LNCaP clone FGC (cell line): ENCODE measurements around the gene CELF2.

Source experiments
- DNase-seq: peaks from one replicate; pipeline ENCODE4 v3.0.0-alpha.2; 2011; ENCODE audit warnings: low read depth
- H3K4me3 ChIP-seq: 2 replicates; pipeline ENCODE4 v1.5.1; 2011; ENCODE audit warnings: mild to moderate bottlenecking, low read depth, low read length, control low read depth
- TF ChIP-seq, protein P1 (sequence below): IDR thresholded peaks from 2 replicates; pipeline ENCODE4 v1.5.1; 2012; ENCODE audit warnings: mild to moderate bottlenecking; ENCODE audit not compliant: control insufficient read depth, insufficient read depth; ENCODE audit errors: extremely low read depth

The CELF2 gene

GRCh38 chr10:11242443-11243387 lies 225.0 kb downstream of the CELF2 start:
- TF ChIP-seq, protein P1, sequence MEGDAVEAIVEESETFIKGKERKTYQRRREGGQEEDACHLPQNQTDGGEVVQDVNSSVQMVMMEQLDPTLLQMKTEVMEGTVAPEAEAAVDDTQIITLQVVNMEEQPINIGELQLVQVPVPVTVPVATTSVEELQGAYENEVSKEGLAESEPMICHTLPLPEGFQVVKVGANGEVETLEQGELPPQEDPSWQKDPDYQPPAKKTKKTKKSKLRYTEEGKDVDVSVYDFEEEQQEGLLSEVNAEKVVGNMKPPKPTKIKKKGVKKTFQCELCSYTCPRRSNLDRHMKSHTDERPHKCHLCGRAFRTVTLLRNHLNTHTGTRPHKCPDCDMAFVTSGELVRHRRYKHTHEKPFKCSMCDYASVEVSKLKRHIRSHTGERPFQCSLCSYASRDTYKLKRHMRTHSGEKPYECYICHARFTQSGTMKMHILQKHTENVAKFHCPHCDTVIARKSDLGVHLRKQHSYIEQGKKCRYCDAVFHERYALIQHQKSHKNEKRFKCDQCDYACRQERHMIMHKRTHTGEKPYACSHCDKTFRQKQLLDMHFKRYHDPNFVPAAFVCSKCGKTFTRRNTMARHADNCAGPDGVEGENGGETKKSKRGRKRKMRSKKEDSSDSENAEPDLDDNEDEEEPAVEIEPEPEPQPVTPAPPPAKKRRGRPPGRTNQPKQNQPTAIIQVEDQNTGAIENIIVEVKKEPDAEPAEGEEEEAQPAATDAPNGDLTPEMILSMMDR = no peak
- no peak overlapping the region for H3K4me3 ChIP-seq
- no peak for DNase-seq

DNA sequence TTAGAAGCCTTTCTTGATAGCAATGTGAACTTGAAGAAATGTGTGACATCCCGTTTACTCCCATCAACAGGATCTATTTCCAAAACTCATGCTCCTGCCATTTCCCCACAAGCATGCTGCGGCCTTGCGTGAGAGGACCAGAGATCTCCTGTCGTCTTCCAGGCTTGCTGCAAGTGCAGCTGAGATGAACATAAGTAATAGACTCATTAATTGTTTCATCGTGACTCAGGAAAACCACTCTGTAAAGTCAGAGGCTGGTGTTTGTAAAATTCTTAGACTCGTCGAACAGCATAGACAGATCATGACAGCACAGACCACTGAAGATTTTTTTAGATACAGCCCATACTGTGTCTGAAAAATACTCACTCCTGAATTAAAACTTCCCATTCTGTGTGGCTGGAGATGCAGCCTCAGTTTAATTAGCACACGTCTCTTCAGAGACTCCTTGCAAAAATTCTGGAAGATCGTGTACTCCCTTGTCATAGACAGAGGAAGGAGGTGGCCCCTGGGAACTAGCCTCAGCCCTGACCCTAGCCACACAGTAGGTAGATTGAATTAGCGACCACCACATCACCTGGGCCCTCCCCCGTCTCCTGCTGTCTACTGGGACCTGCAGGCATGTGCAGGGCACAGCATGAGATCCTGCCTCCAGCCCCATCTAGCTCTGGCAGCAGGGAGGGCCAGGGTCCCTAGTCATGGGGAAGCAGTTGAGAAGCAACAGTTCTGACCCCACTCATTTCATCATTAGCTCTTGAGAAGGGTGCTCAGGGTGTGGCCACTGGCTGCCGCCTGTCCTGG lies 226.0 kb downstream of the CELF2 start:
- TF ChIP-seq, protein P1 = no peak
- no peak overlapping the region for H3K4me3 ChIP-seq
- no peak for DNase-seq

DNA sequence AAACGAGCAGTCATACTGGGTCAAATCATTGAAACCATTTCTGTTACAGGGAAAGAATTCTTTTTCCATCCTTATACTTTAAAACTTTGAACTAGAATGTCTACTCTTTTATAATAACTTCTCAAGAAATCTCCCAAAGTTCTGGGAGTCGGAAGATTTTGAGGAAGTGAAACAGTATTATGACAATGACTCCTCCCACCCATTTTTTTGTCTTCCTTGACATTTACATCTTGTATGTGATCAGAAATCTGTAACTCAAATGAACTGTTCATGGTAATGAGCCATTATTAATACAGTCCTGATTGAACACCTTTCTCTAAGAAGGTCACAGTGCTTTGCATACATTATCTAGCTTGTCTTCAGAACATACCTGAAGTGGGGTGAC lies 227.4 kb downstream of the CELF2 start:
- no peak for DNase-seq
- TF ChIP-seq, protein P1 = no peak
- no peak overlapping the region for H3K4me3 ChIP-seq

GRCh38 chr10:11245510-11245909 lies 227.8 kb downstream of the CELF2 start:
- TF ChIP-seq, protein P1 = no peak
- DNase-seq = no peak
- no peak overlapping the region for H3K4me3 ChIP-seq

GRCh38 chr10:11245981-11246590 lies 228.4 kb downstream of the CELF2 start:
- TF ChIP-seq, protein P1 = no peak
- H3K4me3 ChIP-seq = no peak overlapping the region
- no peak for DNase-seq

GRCh38 chr10:11246752-11247467 lies 229.2 kb downstream of the CELF2 start:
- no peak for DNase-seq
- TF ChIP-seq, protein P1 = no peak
- no peak overlapping the region for H3K4me3 ChIP-seq
